DMS 273 (cell line): Measurements from ENCODE around the gene SET.

Experiments
- DNase-seq: peaks from one replicate; lab custom pipeline; 2025; ENCODE audit not compliant: unreplicated experiment; lab: John Stamatoyannopoulos, UW

The SET gene

DNA sequence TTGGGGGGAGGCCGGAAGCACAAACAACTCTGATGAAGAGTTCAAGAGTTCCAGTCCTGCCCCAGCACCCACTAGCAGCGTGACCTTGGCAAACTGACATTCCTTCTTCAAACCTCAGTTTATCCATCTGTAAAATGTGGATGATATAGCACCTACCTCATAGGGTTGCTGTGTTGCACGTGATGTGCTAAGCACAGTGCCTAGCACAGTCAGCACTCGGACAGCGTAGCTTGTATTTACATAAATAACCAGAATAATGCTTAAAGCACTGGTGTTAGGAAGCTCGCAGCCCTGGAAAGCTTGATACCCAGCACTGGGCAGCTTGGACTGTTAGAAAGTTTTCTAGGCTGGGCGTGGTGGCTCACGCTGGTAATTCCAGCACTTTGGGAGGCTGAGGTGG is 18.4 kb downstream of the SET start:
- DNase-seq, result no peak

DNA sequence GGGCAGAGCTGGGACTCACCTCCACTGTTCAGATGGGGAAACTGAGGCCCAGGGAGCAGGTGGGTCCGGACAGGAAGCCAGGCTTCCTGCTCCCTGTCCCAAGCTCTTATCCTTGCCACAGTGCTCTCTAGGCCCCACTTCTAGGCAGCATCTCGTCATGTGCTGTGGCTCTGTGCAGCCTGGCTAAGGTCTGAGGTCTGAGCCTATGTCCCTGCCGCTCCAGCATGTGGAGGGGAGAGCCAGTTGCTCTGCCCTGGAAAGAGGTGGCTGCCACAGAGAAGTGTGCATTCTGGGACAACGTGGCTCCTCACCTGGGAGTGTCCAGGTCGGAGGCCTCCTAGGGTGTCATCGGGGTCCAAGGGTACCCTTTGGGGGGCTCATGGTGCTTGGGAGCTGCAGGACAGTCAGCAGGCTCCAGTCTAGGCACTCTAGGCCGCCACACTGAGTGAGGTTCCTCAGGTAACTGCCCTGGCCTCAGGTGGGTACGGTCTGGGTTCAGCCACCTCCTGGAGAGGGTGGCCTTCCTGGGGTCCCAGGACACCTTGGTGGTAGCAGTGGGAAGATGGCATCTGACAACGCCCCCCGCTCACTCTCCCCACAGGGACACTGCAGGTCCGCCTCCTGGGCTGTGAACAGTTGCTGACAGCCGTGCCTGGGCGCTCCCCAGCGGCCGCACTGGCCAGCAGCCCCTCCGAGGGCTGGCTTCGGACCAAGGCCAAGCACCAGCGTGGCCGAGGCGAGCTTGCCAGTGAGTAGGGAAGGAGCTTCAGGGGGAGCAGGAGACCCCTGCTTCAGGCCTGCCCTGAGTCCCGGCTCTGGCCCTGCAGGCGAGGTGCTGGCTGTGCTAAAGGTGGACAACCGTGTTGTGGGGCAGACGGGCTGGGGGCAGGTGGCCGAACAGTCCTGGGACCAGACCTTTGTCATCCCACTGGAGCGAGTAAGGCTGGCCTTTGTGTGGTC is 23.7 kb downstream of the SET start:
- no peak for DNase-seq

DNA sequence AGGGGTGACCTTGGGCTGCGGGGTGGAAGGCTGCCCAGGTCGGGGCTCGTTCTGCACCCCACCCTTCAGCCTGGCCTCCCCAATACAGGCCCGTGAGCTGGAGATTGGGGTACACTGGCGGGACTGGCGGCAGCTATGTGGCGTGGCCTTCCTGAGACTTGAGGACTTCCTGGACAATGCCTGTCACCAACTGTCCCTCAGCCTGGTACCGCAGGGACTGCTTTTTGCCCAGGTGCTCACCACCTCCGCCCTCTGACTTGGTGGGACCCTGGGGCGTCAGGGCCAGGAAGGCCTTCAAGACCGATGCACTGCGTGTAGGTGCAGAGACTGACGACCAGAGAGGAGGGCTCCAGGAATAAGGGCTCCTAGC is 24.4 kb downstream of the SET start:
- no peak for DNase-seq

DNA sequence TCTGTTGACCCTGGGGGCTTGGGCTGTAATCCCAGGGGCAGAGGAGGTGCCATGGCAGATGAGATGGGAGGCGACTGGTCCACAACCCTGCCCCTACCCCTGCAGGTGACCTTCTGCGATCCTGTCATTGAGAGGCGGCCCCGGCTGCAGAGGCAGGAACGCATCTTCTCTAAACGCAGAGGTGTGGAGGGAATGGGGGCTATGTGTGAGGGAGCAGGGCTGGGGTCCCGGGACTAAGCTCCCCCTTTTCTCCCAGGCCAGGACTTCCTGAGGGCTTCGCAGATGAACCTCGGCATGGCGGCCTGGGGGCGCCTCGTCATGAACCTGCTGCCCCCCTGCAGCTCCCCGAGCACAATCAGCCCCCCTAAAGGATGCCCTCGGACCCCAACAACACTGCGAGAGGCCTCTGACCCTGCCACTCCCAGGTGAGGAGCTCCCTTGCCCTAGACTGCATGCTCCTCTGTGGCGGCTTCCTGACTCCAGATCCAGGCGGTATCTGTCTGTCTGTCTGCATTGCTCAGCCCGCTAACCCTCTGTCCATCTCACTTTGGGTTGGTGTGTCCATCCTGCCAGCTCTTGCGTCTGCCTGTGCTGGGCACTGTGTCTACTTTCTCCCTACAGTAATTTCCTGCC is 25.0 kb downstream of the SET start:
- DNase-seq, result no peak

DNA sequence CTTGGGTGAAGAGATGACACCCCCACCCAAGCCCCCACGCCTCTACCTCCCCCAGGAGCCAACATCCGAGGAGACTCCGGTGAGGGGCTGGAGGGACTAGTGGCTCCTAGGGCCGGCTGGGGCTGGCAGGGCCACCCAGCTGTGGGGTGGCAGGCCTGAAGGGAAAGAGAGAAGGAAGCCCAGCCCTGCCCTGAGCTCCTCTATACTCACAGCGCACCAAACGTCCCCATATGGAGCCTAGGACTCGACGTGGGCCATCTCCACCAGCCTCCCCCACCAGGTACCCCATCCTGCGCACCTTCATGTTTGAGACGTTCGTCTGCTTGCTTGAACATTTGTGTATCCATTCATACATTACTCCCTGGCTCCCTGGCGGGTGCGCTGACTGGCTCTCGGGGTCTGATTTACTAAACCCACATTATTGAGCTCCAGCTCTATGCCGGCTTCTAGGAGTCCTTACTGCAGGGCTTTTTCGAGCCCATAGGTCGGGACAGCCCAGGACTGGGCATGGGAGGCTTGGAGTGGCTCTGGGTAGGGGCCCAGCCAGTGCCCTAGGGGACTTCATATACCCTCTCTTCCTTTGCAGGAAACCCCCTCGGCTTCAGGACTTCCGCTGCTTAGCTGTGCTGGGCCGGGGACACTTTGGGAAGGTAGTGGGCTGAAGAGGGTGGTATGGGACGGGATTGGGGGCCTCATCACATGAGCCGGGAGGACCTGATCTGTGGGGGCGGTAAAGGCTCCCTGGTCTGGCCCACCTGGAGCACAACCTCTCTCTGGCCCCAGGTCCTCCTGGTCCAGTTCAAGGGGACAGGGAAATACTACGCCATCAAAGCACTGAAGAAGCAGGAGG is 25.8 kb downstream of the SET start:
- DNase-seq, result no peak

DNA sequence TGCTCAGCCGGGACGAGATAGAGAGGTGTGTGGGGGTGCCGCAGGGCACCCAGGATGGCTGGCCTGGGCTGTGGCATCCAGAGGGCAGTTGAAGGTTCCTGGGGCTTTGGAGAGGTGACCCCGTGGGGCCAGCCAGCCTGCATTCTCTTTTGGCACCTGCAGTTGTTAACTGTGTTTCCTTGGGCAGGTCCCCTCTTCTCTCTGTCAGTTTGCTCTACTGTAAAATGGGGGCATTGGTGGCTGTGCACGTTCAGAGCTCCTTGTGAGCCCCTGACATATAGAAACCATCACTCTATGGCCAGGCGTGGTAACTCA is 26.4 kb downstream of the SET start:
- DNase-seq, result no peak

DNA sequence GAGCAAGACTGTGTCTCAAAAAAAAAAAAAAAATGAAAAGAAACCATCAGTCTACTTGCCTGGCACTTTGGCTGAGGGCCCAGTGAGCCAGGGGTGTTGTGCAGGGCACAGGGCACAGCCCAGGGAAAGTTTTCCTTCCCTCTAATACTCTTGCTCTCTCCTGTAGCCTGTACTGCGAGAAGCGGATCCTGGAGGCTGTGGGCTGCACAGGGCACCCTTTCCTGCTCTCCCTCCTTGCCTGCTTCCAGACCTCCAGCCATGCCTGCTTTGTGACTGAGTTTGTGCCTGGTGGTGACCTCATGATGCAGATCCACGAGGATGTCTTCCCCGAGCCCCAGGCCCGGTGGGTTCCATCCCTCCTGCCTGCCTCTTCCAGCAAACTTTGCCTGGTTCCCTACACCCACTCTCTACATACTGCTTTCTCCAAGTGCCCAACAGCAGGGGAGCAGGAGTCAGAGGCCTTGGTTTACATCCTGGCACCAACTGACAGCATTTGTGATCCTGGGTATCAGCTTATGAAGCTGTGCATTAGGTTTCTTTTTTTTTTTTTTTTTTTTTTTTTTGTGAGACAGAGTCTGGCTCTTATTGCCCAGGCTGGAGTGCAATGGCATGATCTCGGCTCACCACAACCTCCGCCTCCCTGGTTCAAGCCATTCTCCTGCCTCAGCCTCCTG is 27.7 kb downstream of the SET start:
- no peak for DNase-seq

DNA sequence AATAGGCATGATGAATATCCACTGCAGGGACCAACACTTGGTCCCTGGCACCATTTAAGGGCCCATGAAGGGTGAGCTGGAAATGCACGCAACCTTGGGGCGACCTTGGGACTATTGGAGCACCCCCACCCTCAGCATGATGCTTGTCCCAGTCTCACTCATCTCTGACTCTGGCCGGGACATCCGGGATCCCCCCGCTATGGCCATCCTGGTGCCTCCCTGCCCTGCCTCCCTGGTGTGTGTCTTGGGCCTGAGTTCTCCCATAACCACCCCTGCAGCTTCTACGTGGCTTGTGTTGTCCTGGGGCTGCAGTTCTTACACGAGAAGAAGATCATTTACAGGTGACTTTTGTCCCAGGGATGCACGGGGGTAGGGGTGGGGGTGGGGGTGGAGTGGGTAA is 29.0 kb downstream of the SET start:
- DNase-seq, result no peak

DNA sequence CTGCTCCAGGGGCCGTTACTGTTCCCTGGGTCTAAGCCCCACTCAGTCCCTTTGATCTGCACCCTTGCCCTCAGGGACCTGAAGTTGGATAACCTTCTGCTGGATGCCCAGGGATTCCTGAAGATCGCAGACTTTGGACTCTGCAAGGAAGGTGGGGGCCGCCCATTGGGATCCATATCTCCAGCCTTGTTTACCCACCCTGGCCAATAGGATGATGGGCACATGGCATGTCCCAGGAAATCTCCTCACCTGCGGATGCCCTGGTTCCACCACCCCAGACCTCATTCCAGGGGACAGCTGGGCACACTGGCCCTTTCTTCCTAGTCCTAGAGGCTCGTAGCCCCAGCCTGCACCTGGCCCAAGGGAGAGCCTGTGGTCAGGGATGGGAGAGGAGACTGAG is 29.5 kb downstream of the SET start:
- DNase-seq, result no peak

DNA sequence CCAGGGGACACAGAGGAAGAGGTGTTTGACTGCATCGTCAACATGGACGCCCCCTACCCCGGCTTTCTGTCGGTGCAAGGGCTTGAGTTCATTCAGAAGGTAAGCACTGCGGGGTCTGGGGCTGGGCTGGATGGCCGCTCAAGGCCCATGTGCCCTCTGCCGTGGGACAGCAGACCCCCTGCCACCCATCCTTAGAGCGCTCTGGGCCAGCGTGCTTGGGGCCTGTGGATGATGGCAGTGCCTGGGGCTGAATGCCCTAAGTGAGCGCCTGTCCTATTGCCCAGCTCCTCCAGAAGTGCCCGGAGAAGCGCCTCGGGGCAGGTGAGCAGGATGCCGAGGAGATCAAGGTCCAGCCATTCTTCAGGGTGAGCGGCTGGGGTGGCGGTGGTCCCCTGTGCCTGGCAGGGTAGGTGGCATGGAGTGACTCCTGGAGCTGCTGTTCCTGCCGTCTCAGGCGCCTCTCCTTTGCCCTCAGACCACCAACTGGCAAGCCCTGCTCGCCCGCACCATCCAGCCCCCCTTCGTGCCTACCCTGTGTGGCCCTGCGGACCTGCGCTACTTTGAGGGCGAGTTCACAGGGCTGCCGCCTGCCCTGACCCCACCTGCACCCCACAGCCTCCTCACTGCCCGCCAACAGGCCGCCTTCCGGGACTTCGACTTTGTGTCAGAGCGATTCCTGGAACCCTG is 31.0 kb downstream of the SET start:
- DNase-seq, result no peak

DNA sequence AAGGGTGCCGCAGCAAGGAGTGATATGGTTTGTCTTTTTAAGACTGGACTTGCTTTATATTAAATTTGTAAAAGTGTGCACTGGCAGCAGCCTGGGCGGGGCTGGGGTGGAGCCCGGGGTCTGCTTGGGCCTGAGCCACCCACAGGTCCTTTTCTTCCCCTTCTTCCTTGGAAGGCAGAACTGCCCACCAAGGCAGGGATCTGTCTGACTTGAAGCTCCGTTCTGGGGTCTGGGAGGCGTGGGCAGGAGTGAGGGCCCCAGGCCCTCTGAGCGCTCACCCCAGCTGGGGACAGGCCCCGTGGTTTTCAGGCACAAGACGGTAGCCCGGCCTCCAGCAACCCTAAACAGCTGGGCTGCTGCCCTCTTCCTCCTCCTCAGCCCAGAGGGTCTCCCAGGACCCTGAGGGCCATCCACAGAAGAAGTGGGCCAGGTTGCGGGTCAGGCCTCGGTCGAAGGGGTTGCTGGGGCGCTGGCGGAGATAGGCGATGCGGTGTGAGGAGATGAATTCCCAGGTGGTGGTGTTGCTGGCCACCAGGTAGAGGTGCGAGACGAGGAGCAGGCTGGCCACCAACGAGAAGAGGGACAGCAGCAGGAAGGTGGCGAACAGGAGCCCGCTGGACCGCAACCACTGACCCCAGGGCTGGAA is 31.9 kb downstream of the SET start:
- no peak for DNase-seq

DNA sequence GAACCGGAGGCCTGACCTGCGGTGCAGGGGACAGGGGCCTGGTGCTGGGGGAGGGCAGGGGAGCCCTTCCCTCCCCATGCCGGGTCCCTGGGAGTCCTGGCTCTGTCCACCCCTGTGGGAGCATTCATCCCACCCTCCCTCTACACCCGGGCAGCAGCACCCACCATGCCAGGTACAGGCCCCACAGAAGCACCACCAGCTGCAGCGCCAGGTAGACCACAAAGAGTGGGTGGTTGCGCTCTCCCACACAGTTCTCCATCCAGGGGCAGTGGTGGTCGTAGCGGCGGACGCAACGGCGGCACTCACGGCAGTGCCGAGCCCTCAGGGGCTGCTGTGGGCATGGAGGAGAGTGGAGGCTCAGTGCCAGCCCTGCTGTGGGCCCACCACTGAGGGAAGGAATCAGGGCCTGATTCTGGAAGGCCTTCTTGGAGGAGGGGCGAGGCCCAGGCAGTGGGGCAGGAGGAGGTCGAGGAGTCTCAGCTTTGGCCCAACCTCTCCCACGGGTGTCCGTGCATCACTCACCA is 32.5 kb downstream of the SET start:
- DNase-seq, result no peak

DNA sequence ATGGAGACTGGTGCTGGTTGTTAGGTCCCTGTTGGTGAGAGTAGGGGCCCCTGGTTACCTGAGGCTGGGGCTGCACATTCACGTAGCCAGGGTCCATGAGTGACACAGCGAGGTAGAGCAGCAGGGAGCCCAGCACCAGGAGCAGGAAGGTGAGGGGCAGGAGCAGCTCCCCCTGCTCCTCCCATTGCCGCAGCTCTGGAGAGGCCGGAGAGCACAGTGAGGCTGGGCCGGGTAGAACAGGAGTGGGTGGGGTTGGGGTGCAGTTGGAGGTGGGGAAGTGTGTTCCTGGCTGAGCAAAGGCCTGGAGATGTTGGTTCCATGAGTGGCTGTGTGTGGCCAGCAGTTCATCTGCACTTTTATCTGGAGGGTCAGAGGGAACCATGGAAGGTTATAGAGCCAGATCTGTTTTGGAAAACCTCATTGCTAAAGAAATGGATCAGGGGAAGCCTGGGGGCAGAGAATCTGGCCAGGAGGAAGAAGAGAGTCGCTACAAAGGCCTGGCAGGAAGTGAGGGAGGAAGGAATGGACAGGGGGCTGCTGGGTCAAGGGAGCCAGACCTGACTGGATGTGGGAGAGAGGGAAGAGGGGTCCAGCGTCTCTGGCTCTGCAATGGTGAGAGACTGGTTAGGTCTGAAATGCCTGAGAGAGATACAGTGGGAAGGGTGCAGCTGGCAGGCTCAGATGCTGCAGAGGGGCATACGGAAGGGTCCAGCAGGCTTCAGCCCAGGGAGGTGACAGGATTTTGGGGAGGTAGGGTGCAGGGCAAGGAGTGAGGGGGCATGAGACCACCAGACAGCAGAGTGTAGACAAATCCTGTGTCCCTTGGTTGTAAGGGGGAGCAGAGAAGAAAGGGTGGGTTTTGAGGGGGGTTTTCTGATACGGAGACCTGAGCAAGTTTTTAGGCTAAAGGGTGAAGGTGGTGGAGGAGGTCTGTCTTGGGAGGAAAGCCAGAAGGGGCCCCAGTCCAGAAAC is 33.6 kb downstream of the SET start:
- DNase-seq, result no peak

DNA sequence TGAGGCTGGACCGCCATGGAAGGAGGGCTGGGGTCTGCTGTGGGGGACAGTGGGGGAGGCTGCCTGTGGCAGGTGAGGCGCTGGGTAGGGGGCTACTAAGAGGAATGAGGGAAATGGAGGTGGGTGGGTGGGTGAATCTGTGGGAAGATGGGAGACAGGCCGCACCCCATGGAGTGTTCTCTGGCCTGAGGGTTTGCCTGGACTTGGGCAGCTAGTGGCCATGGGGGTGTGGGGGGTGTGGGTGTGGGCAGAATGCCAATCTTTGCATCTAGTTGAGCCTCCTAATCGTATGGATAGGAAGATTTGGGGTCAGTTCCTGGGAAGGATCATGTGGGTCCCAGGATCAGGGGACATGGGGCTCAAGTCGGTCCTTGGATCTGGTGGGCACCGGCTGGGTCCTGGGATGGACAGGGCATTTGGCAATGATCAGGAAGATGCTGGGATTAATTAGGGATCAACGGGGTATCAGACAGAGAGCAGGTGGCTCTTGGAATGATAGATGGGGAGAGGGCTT is 34.4 kb downstream of the SET start:
- no peak for DNase-seq

DNA sequence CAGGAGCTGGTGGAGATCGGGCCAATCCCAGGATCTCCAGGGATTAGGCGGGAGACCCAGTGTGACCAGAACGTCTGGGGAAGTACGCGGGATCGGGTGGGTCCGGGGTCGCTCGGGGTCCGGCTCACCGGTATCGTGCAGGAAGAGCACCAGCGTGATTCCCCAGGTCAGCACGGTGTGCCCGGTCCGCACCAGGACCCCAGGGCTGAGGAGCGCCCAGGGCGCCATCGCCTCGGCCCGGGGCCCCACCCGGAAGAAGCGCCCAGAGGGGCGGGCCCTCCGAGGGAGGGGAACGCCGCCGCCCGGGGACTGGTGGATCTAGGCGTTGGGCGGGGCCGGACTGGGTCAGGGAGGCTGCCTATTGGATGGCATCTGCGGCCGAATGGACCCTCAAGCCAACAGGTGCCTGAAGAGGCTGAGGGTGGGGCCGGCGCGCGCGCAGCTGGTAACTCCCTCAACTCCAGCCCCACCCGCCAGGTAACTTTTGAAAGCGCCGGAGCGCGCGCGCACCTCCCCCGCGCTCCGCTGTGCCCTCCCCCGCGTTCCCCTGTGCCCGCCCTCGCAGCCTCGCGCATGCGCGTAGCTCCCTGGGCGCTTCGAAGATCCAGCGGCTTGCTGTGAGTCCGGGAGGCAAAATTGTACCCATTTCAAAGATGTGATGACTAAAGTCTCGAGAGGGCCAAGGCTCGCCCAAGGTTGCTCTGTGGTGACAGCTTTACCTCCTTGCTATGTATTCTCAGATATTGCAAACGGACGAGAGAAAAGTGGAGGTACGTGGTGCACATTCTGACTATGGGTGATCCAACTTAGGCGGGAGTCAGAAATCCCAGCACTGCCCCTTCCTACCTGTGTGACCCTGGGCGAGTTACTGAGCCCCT is 35.1 kb downstream of the SET start, which contains the start of gene ZDHHC12:
ZDHHC12 (minus strand) TSS at position 262 of the 878 bp plus-strand sequence; CDS start at position 228, 34 bp downstream.
- peak; percentile 99 for DNase-seq

DNA sequence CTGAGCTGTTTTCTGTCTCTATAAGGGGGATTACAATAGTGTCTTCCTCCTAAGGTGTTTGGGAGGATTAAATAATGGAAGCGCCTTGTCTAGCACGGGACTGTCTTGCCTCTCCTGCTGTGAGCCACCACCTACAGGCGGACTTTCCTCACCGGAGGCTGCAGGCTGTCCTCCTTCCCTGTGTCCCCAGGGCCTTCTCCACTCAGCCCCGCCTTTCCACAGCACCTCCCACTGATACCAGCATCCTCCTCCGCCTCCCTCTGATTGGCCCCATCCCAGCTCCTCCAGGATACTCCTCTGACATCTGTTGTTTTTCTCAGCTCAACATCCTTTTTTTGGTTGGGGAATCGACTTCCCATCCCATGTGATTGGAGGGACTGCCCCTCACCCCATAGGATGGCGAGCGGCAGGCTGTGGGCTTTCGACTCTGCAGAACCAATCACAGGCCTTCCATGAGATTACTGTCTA is 35.8 kb downstream of the SET start:
- DNase-seq, result peak; percentile 95

DNA sequence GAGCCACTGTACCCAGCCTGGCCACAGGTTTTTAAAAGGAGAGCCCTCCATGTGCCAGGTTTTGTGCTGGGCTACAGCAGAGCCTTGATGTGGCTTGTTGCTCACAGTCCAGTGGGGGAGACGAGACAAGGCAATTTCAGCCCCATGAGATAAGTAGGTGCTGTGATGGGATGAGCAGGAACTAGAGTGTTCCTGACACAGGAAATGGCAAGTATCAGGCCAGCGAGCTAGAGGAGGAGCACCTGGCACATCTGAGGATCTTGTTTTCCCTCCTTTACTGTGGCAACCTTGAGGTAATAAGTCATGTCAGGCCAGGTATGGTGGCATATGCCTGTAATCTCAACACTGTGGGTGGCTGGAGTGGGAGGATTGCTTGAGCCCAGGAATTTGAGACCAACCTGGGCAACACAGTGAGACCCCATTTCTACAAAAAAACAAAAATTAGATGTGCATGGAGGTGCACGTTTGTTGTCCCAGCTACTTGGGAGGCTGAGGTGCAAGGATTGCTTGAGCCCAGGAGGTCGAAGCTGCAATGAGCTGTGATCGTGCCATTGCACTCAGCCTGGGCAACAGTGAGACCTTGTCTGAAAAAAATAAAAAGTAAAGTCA is 38.7 kb downstream of the SET start:
- no peak for DNase-seq
